ENCODE results near the gene ZBTB8OS.

ZBTB8OS gene

GRCh38 chr1:32600034-32600433 is 50.3 kb downstream of the ZBTB8OS start:
- no peaks in the 10 kb centered on the region for H3K4me1 Mint-ChIP-seq
- H3K36me3 Mint-ChIP-seq = no peaks in the 10 kb centered on the region
- peaks cover 3% of the 10 kb centered on the region for H3K27me3 Mint-ChIP-seq
- H3K4me3 Mint-ChIP-seq = no peak overlapping the region
- H3K9me3 Mint-ChIP-seq = no peaks in the 10 kb centered on the region
- H3K27ac Mint-ChIP-seq = no peak overlapping the region

- H3K9me3 Mint-ChIP-seq = no peaks in the 10 kb centered on the region
- no peak overlapping the region for H3K4me3 Mint-ChIP-seq
These were observed 57.4 kb downstream of the ZBTB8OS start for GRCh38 chr1:32592943-32593342.

GRCh38 chr1:32580348-32581017 is 69.9 kb downstream of the ZBTB8OS start:
- peaks cover 2% of the 10 kb centered on the region for H3K27me3 Mint-ChIP-seq

More at GRCh38 chr1:32592943-32593342, 57.4 kb downstream of the ZBTB8OS start:
- peaks cover 2% of the 10 kb centered on the region for H3K27me3 Mint-ChIP-seq
- no peaks in the 10 kb centered on the region for H3K36me3 Mint-ChIP-seq
- no peak overlapping the region for H3K27ac Mint-ChIP-seq
- H3K4me1 Mint-ChIP-seq = no peaks in the 10 kb centered on the region

More at GRCh38 chr1:32580348-32581017, 69.9 kb downstream of the ZBTB8OS start:
- Mint-ChIP-seq H3K36me3 (no peaks in the 10 kb centered on the region), H3K27ac (no peak overlapping the region), H3K4me1 (no peaks in the 10 kb centered on the region), H3K9me3 (no peaks in the 10 kb centered on the region), H3K4me3 (no peak overlapping the region)

Data from activated naive CD4-positive, alpha-beta T cell treated with anti-CD3 and anti-CD28 coated beads, Interleukin-2, amount 50 U/mL, for 24 hours (primary cell).